Measurements from ENCODE around the gene CLCA4. TPM values are rescaled to one million over a fixed set of nuclear protein-coding genes. Genes with fewer than 3 reads are reported as not detected.

The CLCA4 gene
- total and polyA plus RNA-seq, 2 experiments from 2014 or later: not detected

GRCh38 chr1:86530211-86530845 is 16.6 kb upstream of the CLCA4 start:
- no peaks in the 10 kb centered on the region for H3K36me3 ChIP-seq (ENCODE audit: insufficient read depth)
- TF ChIP-seq STAT1 (IDR thresholded peaks at IDR 0.05; ENCODE audit: unreplicated experiment) (no peak), NANOG (IDR thresholded peaks at IDR 0.05; ENCODE audit: borderline replicate concordance) (no peak), REST (IDR thresholded peaks at IDR 0.05; ENCODE audit: unreplicated experiment) (no peak), ZNF114 (CRISPR knock-in tag; IDR thresholded peaks at IDR 0.05) (no peak), ETS1 (IDR thresholded peaks at IDR 0.05) (no peak), JUNB (IDR thresholded peaks at IDR 0.05; ENCODE audit: unreplicated experiment) (no peak), ZNF331 (CRISPR knock-in tag; IDR thresholded peaks at IDR 0.05; ENCODE audit: low read depth) (no peak), CTCF (conservative IDR thresholded peaks at IDR 0.05; ENCODE audit: low read depth in 2 of 2) (no peak), POLR2AphosphoS5 (IDR thresholded peaks at IDR 0.05; ENCODE audit: low read depth) (no peak), CREB1 (CRISPR knock-in tag; IDR thresholded peaks at IDR 0.05; ENCODE audit: low read depth) (no peak), ZNF462 (CRISPR knock-in tag; IDR thresholded peaks at IDR 0.05) (no peak), EZH2phosphoT487 (IDR thresholded peaks at IDR 0.05; ENCODE audit: unreplicated experiment) (no peak), EZH2 (IDR thresholded peaks at IDR 0.05; ENCODE audit: low read depth, unreplicated experiment) (no peak)
- H3K27me3 ChIP-seq (ENCODE audit: insufficient read depth): no peaks in the 10 kb centered on the region
- no peaks in the 10 kb centered on the region for H3K4me1 ChIP-seq (ENCODE audit: insufficient read depth)
- no peaks in the 10 kb centered on the region for H3K9me2 ChIP-seq (ENCODE audit: insufficient read depth)
- DNase-seq (ENCODE audit: low spot score): no peak
- Mint-ChIP-seq H3K27me3 (ENCODE audit: insufficient read depth, low read depth, poor library complexity) (no peaks in the 10 kb centered on the region), H3K36me3 (ENCODE audit: low read depth) (no peaks in the 10 kb centered on the region), H3K9me3 (no peaks in the 10 kb centered on the region), H3K27ac (no peak overlapping the region), H3K4me1 (no peaks in the 10 kb centered on the region), H3K4me3 (no peak overlapping the region)
- no peaks in the 10 kb centered on the region for H3K79me2 ChIP-seq (replicated peaks; ENCODE audit: insufficient read depth)
- no peak overlapping the region for H3K4me2 ChIP-seq
- no peak overlapping the region for H3K4me3 ChIP-seq
- H4K20me1 ChIP-seq (replicated peaks; ENCODE audit: insufficient read depth): no peaks in the 10 kb centered on the region
- H3K27ac ChIP-seq (ENCODE audit: low read depth): no peak overlapping the region
- no peaks in the 10 kb centered on the region for H3F3A ChIP-seq (replicated peaks; ENCODE audit: low read depth)
- H2AFZ ChIP-seq: no peak overlapping the region
- no peak for ATAC-seq

Data from GM23338 (cell line).